Measurements from ENCODE around the gene ATP7B. TPM values are rescaled to one million over a fixed set of nuclear protein-coding genes. Genes with fewer than 3 reads are reported as not detected.

The ATP7B gene
- total and polyA plus RNA-seq, 2 donors (not counting 3 experiments of a cell fraction or from before 2014, with no cell fraction given), result 4.2 to 8.0 TPM

- no peak overlapping the region for H2AFZ ChIP-seq (ENCODE audit: low read depth, low read length)
- H4K20me1 ChIP-seq (replicated peaks; ENCODE audit: control insufficient read depth, extremely low read depth, insufficient read depth, low read length), result no peaks in the 10 kb centered on the region
- dilution Hi-C loops (cut with MboI; ENCODE audit: extremely low pct_ligation_motif_present, low sequenced_read_pairs), result no loop called here
- H3K9me3 ChIP-seq (replicated peaks; ENCODE audit: control insufficient read depth, insufficient read depth, low read length), result no peaks in the 10 kb centered on the region
- FAIRE-seq (no peak), DNase-seq (ENCODE audit: low read depth, low spot score) (no peak)
- H3K4me1 ChIP-seq (ENCODE audit: control insufficient read depth, extremely low read depth, insufficient read depth, low read length), result no peaks in the 10 kb centered on the region
- H3K4me2 ChIP-seq (ENCODE audit: insufficient read depth, low read length), result no peak overlapping the region
- TF ChIP-seq JUN (IDR thresholded peaks at IDR 0.05; ENCODE audit: borderline replicate concordance, insufficient read depth, insufficient read length, low read depth) (no peak), GATA2 (IDR thresholded peaks at IDR 0.05; ENCODE audit: insufficient read depth, insufficient read length, low read depth, low read length) (no peak), POLR2A (IDR thresholded peaks at IDR 0.05; ENCODE audit: low read depth, low read length) (no peak), POLR2AphosphoS5 (IDR thresholded peaks at IDR 0.05; ENCODE audit: insufficient read depth, low read depth, low read length) (no peak), MYC (IDR thresholded peaks at IDR 0.05; ENCODE audit: low read depth, low read length) (no peak), EZH2 (IDR thresholded peaks at IDR 0.05; ENCODE audit: borderline replicate concordance, low read depth, low read length, severe bottlenecking) (no peak), MAX (IDR thresholded peaks at IDR 0.05; ENCODE audit: insufficient read depth, insufficient read length) (no peak), FOS (IDR thresholded peaks at IDR 0.05; ENCODE audit: borderline replicate concordance, insufficient read depth, low read length) (no peak)
- TF ChIP-seq, protein P1, sequence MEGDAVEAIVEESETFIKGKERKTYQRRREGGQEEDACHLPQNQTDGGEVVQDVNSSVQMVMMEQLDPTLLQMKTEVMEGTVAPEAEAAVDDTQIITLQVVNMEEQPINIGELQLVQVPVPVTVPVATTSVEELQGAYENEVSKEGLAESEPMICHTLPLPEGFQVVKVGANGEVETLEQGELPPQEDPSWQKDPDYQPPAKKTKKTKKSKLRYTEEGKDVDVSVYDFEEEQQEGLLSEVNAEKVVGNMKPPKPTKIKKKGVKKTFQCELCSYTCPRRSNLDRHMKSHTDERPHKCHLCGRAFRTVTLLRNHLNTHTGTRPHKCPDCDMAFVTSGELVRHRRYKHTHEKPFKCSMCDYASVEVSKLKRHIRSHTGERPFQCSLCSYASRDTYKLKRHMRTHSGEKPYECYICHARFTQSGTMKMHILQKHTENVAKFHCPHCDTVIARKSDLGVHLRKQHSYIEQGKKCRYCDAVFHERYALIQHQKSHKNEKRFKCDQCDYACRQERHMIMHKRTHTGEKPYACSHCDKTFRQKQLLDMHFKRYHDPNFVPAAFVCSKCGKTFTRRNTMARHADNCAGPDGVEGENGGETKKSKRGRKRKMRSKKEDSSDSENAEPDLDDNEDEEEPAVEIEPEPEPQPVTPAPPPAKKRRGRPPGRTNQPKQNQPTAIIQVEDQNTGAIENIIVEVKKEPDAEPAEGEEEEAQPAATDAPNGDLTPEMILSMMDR (IDR thresholded peaks at IDR 0.05; ENCODE audit: extremely low read depth in 1 of 2, insufficient read depth in 1 of 2, low read depth in 1 of 2, low read length in 2 of 2), result no peak
- H3K79me2 ChIP-seq (ENCODE audit: control insufficient read depth, insufficient read depth, low read length), result no peaks in the 10 kb centered on the region
- no peak overlapping the region for H3K27ac ChIP-seq (ENCODE audit: insufficient read depth, low read depth, low read length)
- peaks cover 0 to 4% of the 10 kb centered on the region in 2 experiments for H3K27me3 ChIP-seq (ENCODE audit: control insufficient read depth in 2 of 2, insufficient read depth in 2 of 2, low read length in 2 of 2)
- H3K36me3 ChIP-seq (ENCODE audit: control insufficient read depth in 2 of 2, extremely low read depth in 1 of 2, insufficient read depth in 2 of 2, low read length in 2 of 2), result no peaks in the 10 kb centered on the region
- BruUV-seq (replicated peaks), result no TSS peak
- CTCF ChIA-PET, result no interaction called here
- intact Hi-C loops (cut with micrococcal nuclease), result no loop called here
- no peak overlapping the region for H3K4me3 ChIP-seq (replicated peaks in 1 of 3; ENCODE audit: insufficient read depth in 1 of 3, low read depth in 1 of 3, low read length in 3 of 3)
- no peaks in the 10 kb centered on the region for H3K9me1 ChIP-seq (replicated peaks; ENCODE audit: control insufficient read depth, extremely low read depth, insufficient read depth, low read length)
- no peak overlapping the region for H3K9ac ChIP-seq (replicated peaks; ENCODE audit: extremely low read depth, insufficient read depth, low read length)
- POLR2A ChIA-PET, result no interaction called here
These were observed 95.0 kb downstream of the ATP7B start for GRCh38 chr13:51916051-51916818.
